ENCODE results near the gene TESK2. TPM values are rescaled to one million over a fixed set of nuclear protein-coding genes. Genes with fewer than 3 reads are reported as not detected.

TESK2 gene
- total RNA-seq, 2 experiments from 2014 or later = 3.3 to 3.5 TPM

DNA sequence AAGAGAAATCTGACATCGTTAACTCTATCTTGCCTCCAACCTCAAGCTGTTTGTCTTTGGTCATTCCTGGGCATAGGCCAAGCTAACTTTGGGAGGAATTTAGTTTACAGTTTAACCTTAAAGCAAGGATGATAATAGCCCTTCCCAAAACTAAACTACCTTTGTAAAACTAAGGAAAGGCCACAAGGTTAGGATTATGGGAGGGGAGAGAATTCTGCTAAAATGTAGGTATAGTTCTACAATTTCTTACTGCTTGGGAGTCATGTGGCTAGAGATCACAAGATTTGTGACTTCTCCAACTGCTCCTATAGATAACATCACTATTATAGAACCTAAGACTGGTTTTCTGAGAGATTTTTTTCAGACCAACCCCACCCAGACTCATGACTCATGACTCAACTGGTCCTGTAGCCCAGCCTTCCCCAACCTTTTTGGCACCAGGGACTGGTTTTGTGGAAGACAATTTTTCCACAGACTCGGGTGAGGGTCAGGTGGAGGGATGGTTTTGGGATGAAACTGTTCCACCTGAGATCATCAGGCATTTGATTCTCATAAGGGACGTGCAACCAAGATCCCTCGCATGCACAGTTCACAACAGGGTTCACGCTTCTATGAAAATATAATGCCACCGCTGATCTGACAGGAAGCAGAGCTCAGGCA lies 80.0 kb downstream of the TESK2 start:
- no peak for DNase-seq
- no peak for ATAC-seq
- POLR2A ChIA-PET = no interaction called here
- H3K4me1 Mint-ChIP-seq (ENCODE audit: low read depth) = peaks cover 6% of the 10 kb centered on the region
- CTCF ChIA-PET = interaction anchor here (1.5 kb wide), 1 partner anchor 82 kb away, joined by 3 read pairs; no protein-coding TSS in a partner anchor
- no peaks in the 10 kb centered on the region for H3K27me3 Mint-ChIP-seq (ENCODE audit: low read depth)
- H3K9me3 Mint-ChIP-seq (ENCODE audit: insufficient read depth) = no peaks in the 10 kb centered on the region
- no peaks in the 10 kb centered on the region for H3K36me3 Mint-ChIP-seq (ENCODE audit: low read depth)
- H3K27ac Mint-ChIP-seq = no peak overlapping the region
- no peak overlapping the region for H3K4me3 Mint-ChIP-seq

DNA sequence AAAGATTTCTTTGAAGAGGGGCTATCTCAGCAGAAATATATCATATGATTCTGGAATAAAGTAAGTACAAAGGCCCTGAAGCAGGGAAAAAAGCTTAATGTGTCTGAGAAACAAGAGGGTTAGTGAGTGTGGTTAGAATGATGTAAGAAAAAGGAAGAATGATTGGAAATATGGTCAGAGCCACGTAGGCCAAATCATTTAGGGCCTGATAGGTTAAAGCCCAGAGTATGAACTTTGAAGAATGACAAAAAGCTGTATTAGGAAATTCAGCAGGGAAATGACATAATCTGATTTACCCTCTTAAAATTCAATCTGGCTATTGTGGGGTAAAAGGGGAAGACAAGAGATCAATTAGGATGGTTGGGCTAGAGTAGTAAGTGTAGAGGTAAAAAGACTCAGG lies 81.7 kb downstream of the TESK2 start:
- no peaks in the 10 kb centered on the region for H3K27me3 Mint-ChIP-seq (ENCODE audit: low read depth)
- CTCF ChIA-PET = interaction anchor here (1.4 kb wide), 1 partner anchor 49 kb away, joined by 3 read pairs; no protein-coding TSS in a partner anchor

GRCh38 chr1:45407629-45408287 lies 83.2 kb downstream of the TESK2 start:
- Mint-ChIP-seq H3K4me1 (ENCODE audit: low read depth) (peaks cover 6% of the 10 kb centered on the region), H3K4me3 (no peak overlapping the region), H3K36me3 (ENCODE audit: low read depth) (no peaks in the 10 kb centered on the region), H3K9me3 (ENCODE audit: insufficient read depth) (no peaks in the 10 kb centered on the region), H3K27ac (no peak overlapping the region), H3K27me3 (ENCODE audit: low read depth) (no peaks in the 10 kb centered on the region)
- ATAC-seq (no peak), DNase-seq (no peak)
- ChIA-PET POLR2A (no interaction called here), CTCF (interaction anchor here (1.4 kb wide), 1 partner anchor 48 kb away, joined by 4 read pairs; no protein-coding TSS in a partner anchor)

More for the DNA sequence above, 81.7 kb downstream of the TESK2 start:
- no peak overlapping the region for H3K4me3 Mint-ChIP-seq
- ATAC-seq (no peak), DNase-seq (no peak)
- peaks cover 6% of the 10 kb centered on the region for H3K4me1 Mint-ChIP-seq (ENCODE audit: low read depth)
- H3K9me3 Mint-ChIP-seq (ENCODE audit: insufficient read depth) = no peaks in the 10 kb centered on the region
- POLR2A ChIA-PET = interaction anchor here (0.6 kb wide), 1 partner anchor 175 kb away, joined by 3 read pairs; no protein-coding TSS in a partner anchor
- no peak overlapping the region for H3K27ac Mint-ChIP-seq
- H3K36me3 Mint-ChIP-seq (ENCODE audit: low read depth) = no peaks in the 10 kb centered on the region

- CTCF ChIA-PET = interaction anchor here (1.0 kb wide), 1 partner anchor 87 kb away, joined by 3 read pairs; no protein-coding TSS in a partner anchor
- Mint-ChIP-seq H3K27me3 (ENCODE audit: low read depth) (no peaks in the 10 kb centered on the region), H3K9me3 (ENCODE audit: insufficient read depth) (no peaks in the 10 kb centered on the region), H3K4me3 (no peak overlapping the region), H3K27ac (no peak overlapping the region), H3K4me1 (ENCODE audit: low read depth) (peaks cover 6% of the 10 kb centered on the region), H3K36me3 (ENCODE audit: low read depth) (no peaks in the 10 kb centered on the region)
- DNase-seq = no peak
- POLR2A ChIA-PET = no interaction called here
- ATAC-seq = no peak
These were observed 85.3 kb downstream of the TESK2 start for GRCh38 chr1:45405636-45406035.

- Mint-ChIP-seq H3K9me3 (ENCODE audit: insufficient read depth) (no peaks in the 10 kb centered on the region), H3K36me3 (ENCODE audit: low read depth) (no peaks in the 10 kb centered on the region), H3K4me1 (ENCODE audit: low read depth) (no peaks in the 10 kb centered on the region), H3K27me3 (ENCODE audit: low read depth) (no peaks in the 10 kb centered on the region), H3K4me3 (no peak overlapping the region), H3K27ac (no peak overlapping the region)
- DNase-seq = no peak
- CTCF ChIA-PET = interaction anchor here (0.6 kb wide), 1 partner anchor 27 kb away, joined by 3 read pairs; no protein-coding TSS in a partner anchor
- ATAC-seq = no peak
- POLR2A ChIA-PET = no interaction called here
These were observed 87.2 kb downstream of the TESK2 start for GRCh38 chr1:45403718-45404117.

DNA sequence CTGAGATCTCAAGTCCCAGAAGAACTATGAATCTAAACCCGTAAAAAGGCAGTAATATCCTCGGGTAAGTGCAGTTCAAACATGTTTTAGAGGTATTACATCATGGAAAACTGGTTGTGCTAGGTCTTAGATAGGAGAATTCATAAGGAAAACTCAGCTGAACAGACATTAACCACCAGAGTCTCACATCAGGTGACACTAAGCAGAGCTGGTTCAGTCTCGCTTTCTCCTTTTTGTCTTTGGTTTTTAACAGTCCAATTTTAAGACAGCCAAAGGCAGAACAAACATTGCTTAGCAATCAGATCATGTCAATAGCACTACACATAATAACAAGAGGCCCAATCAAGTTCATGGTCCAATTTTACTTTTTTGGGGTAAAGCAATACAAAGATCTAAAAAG lies 87.7 kb downstream of the TESK2 start:
- Mint-ChIP-seq H3K27ac (no peak overlapping the region), H3K36me3 (ENCODE audit: low read depth) (no peaks in the 10 kb centered on the region), H3K27me3 (ENCODE audit: low read depth) (no peaks in the 10 kb centered on the region), H3K4me1 (ENCODE audit: low read depth) (no peaks in the 10 kb centered on the region), H3K9me3 (ENCODE audit: insufficient read depth) (no peaks in the 10 kb centered on the region), H3K4me3 (no peak overlapping the region)
- DNase-seq (no peak), ATAC-seq (no peak)
- POLR2A ChIA-PET = no interaction called here
- CTCF ChIA-PET = interaction anchor here (0.6 kb wide), 1 partner anchor 26 kb away, joined by 3 read pairs; no protein-coding TSS in a partner anchor

GRCh38 chr1:45401524-45401923 lies 89.4 kb downstream of the TESK2 start:
- Mint-ChIP-seq H3K4me3 (no peak overlapping the region), H3K9me3 (ENCODE audit: insufficient read depth) (no peaks in the 10 kb centered on the region), H3K36me3 (ENCODE audit: low read depth) (no peaks in the 10 kb centered on the region), H3K4me1 (ENCODE audit: low read depth) (no peaks in the 10 kb centered on the region), H3K27me3 (ENCODE audit: low read depth) (no peaks in the 10 kb centered on the region), H3K27ac (no peak overlapping the region)
- no peak for DNase-seq
- ChIA-PET POLR2A (interaction anchor here (0.7 kb wide), 1 partner anchor 68 kb away, joined by 3 read pairs; no protein-coding TSS in a partner anchor), CTCF (interaction anchor here (1.5 kb wide), 1 partner anchor 42 kb away, joined by 3 read pairs; no protein-coding TSS in a partner anchor)
- no peak for ATAC-seq

DNA sequence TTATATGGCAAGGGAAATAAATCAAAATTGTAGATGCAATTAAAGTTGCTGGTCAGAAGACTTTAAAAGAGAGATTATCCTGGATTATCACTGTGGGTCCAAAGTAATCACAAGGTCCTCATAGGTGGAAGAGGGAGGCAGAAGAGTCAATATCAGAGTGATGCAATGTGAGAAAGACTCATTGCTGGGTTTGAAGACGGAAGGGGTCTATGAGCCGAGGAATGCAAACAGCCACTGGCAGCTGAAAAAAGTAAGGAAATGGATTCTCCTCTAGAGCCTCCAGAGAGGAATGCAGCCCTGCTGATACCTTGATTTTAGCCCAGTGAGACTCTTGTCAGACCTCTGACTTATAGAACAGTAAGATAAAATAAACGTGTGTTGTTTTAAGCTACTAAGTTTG lies 90.9 kb downstream of the TESK2 start:
- Mint-ChIP-seq H3K9me3 (ENCODE audit: insufficient read depth) (no peaks in the 10 kb centered on the region), H3K4me3 (no peak overlapping the region), H3K36me3 (ENCODE audit: low read depth) (no peaks in the 10 kb centered on the region), H3K27ac (no peak overlapping the region), H3K27me3 (ENCODE audit: low read depth) (no peaks in the 10 kb centered on the region), H3K4me1 (ENCODE audit: low read depth) (peaks cover under 1% of the 10 kb centered on the region)
- ChIA-PET POLR2A (no interaction called here), CTCF (no interaction called here)
- ATAC-seq = no peak
- DNase-seq = no peak

DNA sequence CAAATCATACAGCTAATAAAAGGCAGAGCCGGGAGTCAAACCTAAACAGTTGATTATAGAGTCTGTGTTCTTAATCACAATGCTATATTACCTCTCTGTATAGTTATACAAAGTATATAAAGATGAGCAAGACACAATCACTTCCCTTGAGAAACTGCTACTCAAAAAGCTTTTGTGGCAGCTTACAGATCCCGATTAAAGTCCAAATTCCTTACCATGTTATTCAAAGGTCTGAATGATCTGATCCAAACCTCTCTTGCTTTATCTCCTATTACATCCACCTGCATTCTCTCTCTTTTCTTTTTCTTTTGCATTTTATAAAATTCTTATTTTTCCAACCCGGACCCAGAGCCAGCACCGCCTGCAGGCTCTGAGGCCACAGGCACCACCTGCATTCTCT lies 93.7 kb downstream of the TESK2 start:
- CTCF ChIA-PET = no interaction called here

DNA sequence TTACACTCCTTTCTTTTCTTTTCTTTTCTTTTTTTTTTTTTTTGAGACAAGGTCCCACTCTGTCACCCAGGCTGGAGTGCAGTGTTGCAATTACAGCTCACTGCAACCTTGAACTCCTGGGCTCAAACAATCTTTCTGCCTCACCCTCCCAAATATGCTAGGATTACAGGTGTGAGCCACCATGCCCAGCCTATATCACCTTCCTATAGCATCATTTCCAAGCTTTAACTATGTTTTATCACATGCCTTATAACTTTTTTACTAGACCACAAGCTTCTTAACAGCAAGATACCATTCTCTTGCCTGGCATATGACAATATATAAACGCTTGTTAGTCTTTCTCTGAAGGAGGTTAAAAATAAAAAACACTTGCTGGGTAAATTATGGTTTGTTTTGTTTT lies 95.4 kb downstream of the TESK2 start:
- Mint-ChIP-seq H3K27me3 (ENCODE audit: low read depth) (no peaks in the 10 kb centered on the region), H3K36me3 (ENCODE audit: low read depth) (no peaks in the 10 kb centered on the region), H3K4me3 (no peak overlapping the region), H3K9me3 (ENCODE audit: insufficient read depth) (no peaks in the 10 kb centered on the region), H3K4me1 (ENCODE audit: low read depth) (peaks cover 8% of the 10 kb centered on the region), H3K27ac (no peak overlapping the region)
- ChIA-PET POLR2A (no interaction called here), CTCF (interaction anchor here (1.9 kb wide), 1 partner anchor 36 kb away, joined by 7 read pairs; no protein-coding TSS in a partner anchor)
- DNase-seq (no peak), ATAC-seq (no peak)

More for the DNA sequence above, 93.7 kb downstream of the TESK2 start:
- H3K9me3 Mint-ChIP-seq (ENCODE audit: insufficient read depth) = no peaks in the 10 kb centered on the region
- H3K4me3 Mint-ChIP-seq = no peak overlapping the region
- DNase-seq (no peak), ATAC-seq (no peak)
- POLR2A ChIA-PET = no interaction called here
- H3K4me1 Mint-ChIP-seq (ENCODE audit: low read depth) = peaks cover 8% of the 10 kb centered on the region
- no peaks in the 10 kb centered on the region for H3K27me3 Mint-ChIP-seq (ENCODE audit: low read depth)
- no peaks in the 10 kb centered on the region for H3K36me3 Mint-ChIP-seq (ENCODE audit: low read depth)
- H3K27ac Mint-ChIP-seq = no peak overlapping the region

GRCh38 chr1:45395051-45395450 lies 95.9 kb downstream of the TESK2 start:
- no peaks in the 10 kb centered on the region for H3K36me3 Mint-ChIP-seq (ENCODE audit: low read depth)
- DNase-seq (no peak), ATAC-seq (no peak)
- H3K4me1 Mint-ChIP-seq (ENCODE audit: low read depth) = peaks cover 8% of the 10 kb centered on the region
- H3K27me3 Mint-ChIP-seq (ENCODE audit: low read depth) = no peaks in the 10 kb centered on the region
- no peak overlapping the region for H3K4me3 Mint-ChIP-seq
- ChIA-PET CTCF (interaction anchor here (1.9 kb wide), 1 partner anchor 35 kb away, joined by 7 read pairs; no protein-coding TSS in a partner anchor), POLR2A (no interaction called here)
- no peaks in the 10 kb centered on the region for H3K9me3 Mint-ChIP-seq (ENCODE audit: insufficient read depth)
- H3K27ac Mint-ChIP-seq = no peak overlapping the region

- Mint-ChIP-seq H3K4me1 (ENCODE audit: low read depth) (peaks cover 8% of the 10 kb centered on the region), H3K27ac (no peak overlapping the region), H3K9me3 (ENCODE audit: insufficient read depth) (no peaks in the 10 kb centered on the region), H3K27me3 (ENCODE audit: low read depth) (no peaks in the 10 kb centered on the region), H3K4me3 (no peak overlapping the region), H3K36me3 (ENCODE audit: low read depth) (no peaks in the 10 kb centered on the region)
- ChIA-PET CTCF (interaction anchor here (1.0 to 1.9 kb wide), 2 partner anchors 35 to 175 kb away, joined by 3 to 7 read pairs; no protein-coding TSS in a partner anchor), POLR2A (no interaction called here)
- ATAC-seq (no peak), DNase-seq (no peak)
These were observed 96.6 kb downstream of the TESK2 start for GRCh38 chr1:45394342-45394741.
